HepG2 (cell line): ENCODE measurements around the gene UBR4. TPM values are rescaled to one million over a fixed set of nuclear protein-coding genes. Genes with fewer than 3 reads are reported as not detected.

Source experiments
- ATAC-seq: fragments of 200-7000 bp; cut with Tn5 transposase; 3 replicates; pipeline ENCODE4 v1.9.1; 2020; ENCODE audit warnings: mild to moderate bottlenecking, moderate library complexity
- BruUV-seq: library from RNA; stranded (reverse); fragments of 400-500 nt; replicated peaks from 2 replicates; lab custom pipeline; 2021; lab: Mats Ljungman, UMichigan
- CTCF ChIA-PET: fragments of 300-600 bp; formaldehyde crosslinking; extraction: SDS; loops from one replicate; lab custom pipeline; 2021; ENCODE audit warnings: low total read pairs, inconsistent platforms, low intra/inter-chr PET ratio; lab: Yijun Ruan, JAX
- POLR2A ChIA-PET: fragments of 350-600 bp; sonication (Branson Sonifier 250); formaldehyde crosslinking; loops from one replicate; lab custom pipeline; 2020; ENCODE audit warnings: antibody characterized with exemption, inconsistent platforms; lab: Yijun Ruan, JAX
- DNase-seq: peaks from one replicate; pipeline ENCODE4 v3.0.0-alpha.2; 2015; ENCODE audit warnings: low spot score
- FAIRE-seq: peaks from 3 replicates; lab custom pipeline; 2011; peaks lifted over from hg19 to GRCh38; lab: Jason Lieb, UNC
- H2AFZ ChIP-seq: one replicate; pipeline ENCODE4 v1.6.1; 2011; ENCODE audit warnings: low read length, inconsistent platforms
- H3K27ac ChIP-seq: fragments of 300-600 bp; 3 replicates; pipeline ENCODE4 v1.8.0; 2011; ENCODE audit warnings: mixed run types, mild to moderate bottlenecking, mixed read lengths, low read length, inconsistent platforms; ENCODE audit not compliant: insufficient read depth; ENCODE audit errors: extremely low read length
- H3K27me3 ChIP-seq, 2 experiments: fragments of 200-600 bp in 1 of 2; 2 replicates in 1 of 2; 3 replicates in 1 of 2; pipeline versions ENCODE4 v1.6.0 to v1.8.0; 2011; ENCODE audit warnings: low read length in 2 of 2, mild to moderate bottlenecking in 2 of 2, moderate library complexity in 2 of 2, inconsistent platforms in 1 of 2; ENCODE audit not compliant: insufficient read depth in 2 of 2, control insufficient read depth in 1 of 2
- H3K36me3 ChIP-seq, 2 experiments: fragments of 200-600 bp in 1 of 2; replicated peaks in 1 of 2; 2 replicates in 1 of 2; 3 replicates in 1 of 2; pipeline versions ENCODE4 v1.5.1 to v1.8.0; 2011; ENCODE audit warnings: low read length in 2 of 2, inconsistent platforms in 1 of 2; ENCODE audit not compliant: insufficient read depth in 2 of 2, control insufficient read depth in 1 of 2
- H3K4me1 ChIP-seq: 2 replicates; pipeline ENCODE4 v1.5.1; 2012; ENCODE audit warnings: low read length, inconsistent platforms; ENCODE audit not compliant: insufficient read depth
- H3K4me2 ChIP-seq: 2 replicates; pipeline ENCODE4 v1.6.0; 2011; ENCODE audit warnings: low read depth, low read length, inconsistent platforms
- H3K4me3 ChIP-seq, 3 experiments: fragments of 200-600 bp in 1 of 3; sonication (generic), shearing (Covaris generic) in 1 of 3; replicated peaks in 1 of 3; 2 replicates each; pipeline ENCODE4 v1.5.1; 2011 to 2016; ENCODE audit warnings: low read length in 3 of 3, inconsistent platforms in 2 of 3, low read depth in 2 of 3, mild to moderate bottlenecking in 2 of 3, control low read depth in 1 of 3, mixed read lengths in 1 of 3; ENCODE audit not compliant: insufficient read depth in 1 of 3
- H3K79me2 ChIP-seq: one replicate; pipeline ENCODE4 v1.6.1; 2011; ENCODE audit warnings: low read length, inconsistent platforms; ENCODE audit not compliant: insufficient read depth
- H3K9ac ChIP-seq: 2 replicates; pipeline ENCODE4 v1.6.0; 2011; ENCODE audit warnings: mild to moderate bottlenecking, low read depth, low read length, inconsistent platforms; ENCODE audit not compliant: insufficient read depth
- H3K9me3 ChIP-seq: 2 replicates; pipeline ENCODE4 v1.5.1; 2012; ENCODE audit warnings: mild to moderate bottlenecking, low read length
- H4K20me1 ChIP-seq: 2 replicates; pipeline ENCODE4 v1.6.0; 2011; ENCODE audit warnings: inconsistent platforms, mild to moderate bottlenecking, low read length, moderate library complexity; ENCODE audit not compliant: insufficient read depth
- DR1 ChIP-seq: sonication (generic); formaldehyde crosslinking; IDR thresholded peaks from 2 replicates; pipeline ENCODE4 v1.8.0; 2021; ENCODE audit warnings: mild to moderate bottlenecking, missing genetic modification reagents, inconsistent platforms
- FOXK2 ChIP-seq: fragments of 450-650 bp; IDR thresholded peaks from 2 replicates; pipeline ENCODE4 v1.6.1; 2016
- MAFK ChIP-seq, 2 experiments: IDR thresholded peaks in 1 of 2; conservative IDR thresholded peaks in 1 of 2; 2 replicates each; pipeline ENCODE4 v1.6.1; 2011; ENCODE audit warnings: improper control_type of control experiment in 2 of 2, low read length in 2 of 2
- NR1H2 ChIP-seq: sonication (generic); formaldehyde crosslinking; IDR thresholded peaks from 2 replicates; pipeline ENCODE4 v1.8.1; 2022; ENCODE audit warnings: low read depth, missing genetic modification reagents, borderline replicate concordance
- RBFOX2 ChIP-seq: fragments of 200-400 bp; formaldehyde crosslinking; IDR thresholded peaks from 2 replicates; pipeline ENCODE4 v1.6.1; 2017; ENCODE audit warnings: low read depth, mild to moderate bottlenecking, low read length
- STAG1 ChIP-seq: sonication (generic); formaldehyde crosslinking; IDR thresholded peaks from 2 replicates; pipeline ENCODE4 v1.4.0; 2020; ENCODE audit warnings: missing genetic modification reagents
- TFE3 ChIP-seq: IDR thresholded peaks from 2 replicates; pipeline ENCODE4 v1.6.1; 2016
- TOE1 ChIP-seq: sonication (generic); formaldehyde crosslinking; IDR thresholded peaks from 2 replicates; pipeline ENCODE4 v1.4.0; 2020; ENCODE audit warnings: mild to moderate bottlenecking, missing genetic modification reagents
- ZBTB21 ChIP-seq: sonication (generic); formaldehyde crosslinking; IDR thresholded peaks from 2 replicates; pipeline ENCODE4 v1.4.0; 2020; ENCODE audit warnings: missing genetic modification reagents
- ZFX ChIP-seq: sonication (generic); formaldehyde crosslinking; IDR thresholded peaks from 2 replicates; pipeline ENCODE4 v1.4.0; 2020; ENCODE audit warnings: mild to moderate bottlenecking, low read depth, missing genetic modification reagents, moderate library complexity
- ZIK1 ChIP-seq: sonication (generic); formaldehyde crosslinking; IDR thresholded peaks from 2 replicates; pipeline ENCODE4 v1.5.0; 2020; ENCODE audit warnings: mild to moderate bottlenecking, low read depth, missing genetic modification reagents, borderline replicate concordance
- ZNF136 ChIP-seq: sonication (generic); formaldehyde crosslinking; IDR thresholded peaks from 2 replicates; pipeline ENCODE4 v1.8.1; 2022; ENCODE audit warnings: low read depth, mild to moderate bottlenecking, moderate library complexity, missing genetic modification reagents
- ZNF484 ChIP-seq: sonication (generic); formaldehyde crosslinking; IDR thresholded peaks from 2 replicates; pipeline ENCODE4 v1.5.1; 2020; ENCODE audit warnings: mild to moderate bottlenecking, low read depth, missing genetic modification reagents, borderline replicate concordance
- ZNF543 ChIP-seq: sonication (generic); formaldehyde crosslinking; IDR thresholded peaks from 2 replicates; pipeline ENCODE4 v1.4.0; 2020; ENCODE audit warnings: mild to moderate bottlenecking, missing genetic modification reagents
- ZNF556 ChIP-seq: sonication (generic); formaldehyde crosslinking; IDR thresholded peaks from 2 replicates; pipeline ENCODE4 v1.4.0; 2020; ENCODE audit warnings: mild to moderate bottlenecking, missing genetic modification reagents, borderline replicate concordance
- ZNF761 ChIP-seq: sonication (generic); formaldehyde crosslinking; conservative IDR thresholded peaks from 2 replicates; pipeline ENCODE4 v1.4.0; 2020; ENCODE audit warnings: mild to moderate bottlenecking, missing genetic modification reagents
- ZSCAN31 ChIP-seq: sonication (generic); formaldehyde crosslinking; IDR thresholded peaks from 2 replicates; pipeline ENCODE4 v1.5.0; 2020; ENCODE audit warnings: low read depth, mild to moderate bottlenecking, missing genetic modification reagents
- WGBS: methylation state at CpG from one replicate; pipeline ENCODE4 v1.1.6; 2017; ENCODE audit warnings: low lambda C conversion rate; 5-methylcytosine and 5-hydroxymethylcytosine counted together
- in situ Hi-C: cut with HindIII; loops from 2 replicates; pipeline ENCODE4 v1.10.0; 2017; ENCODE audit warnings: low pct_unique_long_range_greater_than_20kb; ENCODE audit not compliant: extremely low pct_ligation_motif_present
- intact Hi-C: fragments of 100-400 bp; cut with micrococcal nuclease; formaldehyde crosslinking; loops from one replicate; pipeline ENCODE4 v1.10.0; 2022; ENCODE audit not compliant: unreplicated experiment
- polyA plus RNA-seq, 8 experiments: library from polyadenylated mRNA; depleted of rRNA in 3 of 8; stranded (reverse) in 7 of 8; unstranded in 1 of 8; fragments of >200 nt; fragmentation: Illumina TruSeq in 4 of 8; extraction: Trizol in 4 of 8; gene quantifications; 2 replicates each; pipeline versions ENCODE4 v1.2.1 to v1.2.3, GENCODE V29; 2011 to 2016; ENCODE audit warnings: low read depth in 4 of 8, missing spikeins in 1 of 8, mixed read lengths in 1 of 8; ENCODE audit not compliant: insufficient read depth in 1 of 8
- total RNA-seq, 5 experiments: library from RNA; depleted of rRNA; stranded (reverse); fragments of >200 nt; fragmentation: Illumina TruSeq; extraction: Trizol; gene quantifications; 2 replicates each; pipeline ENCODE4 v1.2.3, GENCODE V29; 2016; ENCODE audit warnings: low read depth in 1 of 5
- TF ChIP-seq, protein P1 (sequence below): sonication (generic); formaldehyde crosslinking; IDR thresholded peaks from 2 replicates; pipeline ENCODE4 v1.9.0; 2022; ENCODE audit warnings: missing genetic modification reagents, mild to moderate bottlenecking, borderline replicate concordance

Gene UBR4
- total and polyA plus RNA-seq, 2 of the 13 experiments (the other 11 are each of a cell fraction or from before 2014, with no cell fraction given), result 59.1 to 106 TPM

DNA sequence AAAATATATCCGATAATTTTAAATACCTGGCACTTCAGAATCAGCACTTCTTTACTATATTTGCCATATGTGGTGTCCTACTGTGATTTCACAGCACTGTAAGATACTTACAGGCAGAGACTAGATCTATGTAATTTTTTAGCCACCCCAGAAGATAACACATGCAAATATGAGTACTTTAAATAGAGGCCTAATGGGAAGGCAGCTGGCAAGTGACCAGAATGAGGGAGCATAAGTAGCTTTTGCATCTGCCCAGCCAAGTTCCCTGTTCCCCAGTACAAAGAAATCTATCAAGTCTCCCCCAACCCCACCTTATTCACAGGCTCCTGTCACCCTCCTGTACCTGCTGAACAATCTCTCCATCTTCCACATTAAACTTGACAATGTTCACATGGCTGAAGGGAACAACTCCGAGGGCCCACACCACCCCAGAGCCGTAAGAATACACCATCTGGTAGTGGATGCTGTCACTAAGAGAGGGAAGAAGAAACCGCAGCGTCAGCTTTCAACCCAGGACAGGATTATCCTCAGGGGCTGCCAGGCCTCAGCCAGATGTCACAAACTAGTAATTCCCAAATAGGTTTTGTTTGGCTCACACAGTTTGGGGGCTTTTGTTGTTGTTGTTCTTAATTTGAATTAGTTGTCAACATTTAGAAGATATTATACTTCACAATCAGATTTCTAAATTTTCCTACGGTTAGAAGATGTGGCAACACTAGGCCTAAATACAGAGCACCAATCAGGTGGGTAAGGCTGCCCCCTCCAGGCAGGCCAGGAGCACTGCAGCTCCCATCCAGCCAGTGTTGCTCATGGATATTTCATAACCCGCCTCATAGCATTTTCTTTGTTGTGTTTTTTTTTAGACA is 30.8 kb upstream of the UBR4 start (continued):
- 0 out of 4 replicates have a peak, but pooled peaks of 1 of the 2 experiments have one; percentile 15 for TF ChIP-seq MAFK (conservative IDR thresholded peaks at IDR 0.05 in 1 of 2, IDR thresholded peaks at IDR 0.05 in 1 of 2; ENCODE audit: low read length in 2 of 2)
- peak; percentile 79 for TF ChIP-seq STAG1 (CRISPR knock-in tag)
- TF ChIP-seq ZFX (CRISPR knock-in tag), result peak; percentile 55; the same call in 1 of the 2 replicates
- TF ChIP-seq, all 625 proteins: peak for 15

DNA sequence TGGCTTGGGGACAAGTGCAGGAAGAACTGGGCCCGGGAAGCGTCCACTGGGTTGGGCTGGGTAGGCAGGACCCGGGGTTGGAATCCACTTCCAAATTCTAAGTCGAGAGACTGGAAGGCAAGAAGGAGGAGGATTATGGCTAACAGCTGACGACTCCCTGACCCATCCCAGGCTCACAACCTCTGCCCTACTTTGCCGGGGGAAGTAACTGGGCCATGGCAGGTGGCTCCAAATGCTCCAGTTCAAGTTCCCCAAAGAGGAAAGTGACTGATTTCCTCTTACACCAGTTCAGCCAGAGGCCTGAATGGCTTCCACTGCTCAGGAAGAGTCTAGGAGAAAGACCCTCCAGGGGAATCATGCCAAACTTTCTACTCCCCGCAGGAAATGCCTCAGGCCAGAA is 29.8 kb upstream of the UBR4 start:
- BruUV-seq, result no TSS peak
- no peaks in the 10 kb centered on the region for H3K4me1 ChIP-seq
- peaks cover 40 to 86% of the 10 kb centered on the region in 2 experiments for H3K36me3 ChIP-seq
- ChIA-PET POLR2A (no interaction called here), CTCF (interaction anchor here (2.3 kb wide), 1 partner anchor 60 kb away, joined by 10 read pairs; no protein-coding TSS in a partner anchor)
- no peak overlapping the region for H3K4me2 ChIP-seq
- no peak overlapping the region for H2AFZ ChIP-seq
- DNase-seq, result no peak
- intact Hi-C loops, result loop anchor here (2.0 kb wide), 1 partner anchor 61 kb away; no protein-coding TSS in a partner anchor
- H3K79me2 ChIP-seq, result no peaks in the 10 kb centered on the region
- H3K9me3 ChIP-seq, result no peaks in the 10 kb centered on the region
- H3K4me3 ChIP-seq, result no peak overlapping the region
- H3K27ac ChIP-seq, result no peak overlapping the region
- no peak for FAIRE-seq
- no peak for ATAC-seq
- 98% methylated on average over 6 of the region's 7 CpGs for WGBS
- H4K20me1 ChIP-seq, result no peaks in the 10 kb centered on the region
- in situ Hi-C loops, result loop anchor here (10.0 kb wide), 1 partner anchor 65 kb away; no protein-coding TSS in a partner anchor
- H3K27me3 ChIP-seq, result no peaks in the 10 kb centered on the region
- H3K9ac ChIP-seq, result no peak overlapping the region
- TF ChIP-seq TFE3 (CRISPR knock-in tag), result no peak
- no peak for TF ChIP-seq ZNF761 (CRISPR knock-in tag)
- TF ChIP-seq ZNF556 (CRISPR knock-in tag), result no peak
- no peak for TF ChIP-seq FOXK2
- TF ChIP-seq RBFOX2, result no peak
- no peak for TF ChIP-seq NR1H2
- TF ChIP-seq ZNF484 (CRISPR knock-in tag), result no peak
- no peak for TF ChIP-seq ZIK1 (CRISPR knock-in tag)
- TF ChIP-seq, protein P1, sequence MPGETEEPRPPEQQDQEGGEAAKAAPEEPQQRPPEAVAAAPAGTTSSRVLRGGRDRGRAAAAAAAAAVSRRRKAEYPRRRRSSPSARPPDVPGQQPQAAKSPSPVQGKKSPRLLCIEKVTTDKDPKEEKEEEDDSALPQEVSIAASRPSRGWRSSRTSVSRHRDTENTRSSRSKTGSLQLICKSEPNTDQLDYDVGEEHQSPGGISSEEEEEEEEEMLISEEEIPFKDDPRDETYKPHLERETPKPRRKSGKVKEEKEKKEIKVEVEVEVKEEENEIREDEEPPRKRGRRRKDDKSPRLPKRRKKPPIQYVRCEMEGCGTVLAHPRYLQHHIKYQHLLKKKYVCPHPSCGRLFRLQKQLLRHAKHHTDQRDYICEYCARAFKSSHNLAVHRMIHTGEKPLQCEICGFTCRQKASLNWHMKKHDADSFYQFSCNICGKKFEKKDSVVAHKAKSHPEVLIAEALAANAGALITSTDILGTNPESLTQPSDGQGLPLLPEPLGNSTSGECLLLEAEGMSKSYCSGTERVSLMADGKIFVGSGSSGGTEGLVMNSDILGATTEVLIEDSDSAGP (CRISPR knock-in tag), result no peak
- no peak for TF ChIP-seq ZSCAN31 (CRISPR knock-in tag)
- no peak for TF ChIP-seq DR1 (CRISPR knock-in tag)
- TF ChIP-seq ZNF543 (CRISPR knock-in tag), result no peak
- no peak for TF ChIP-seq TOE1 (CRISPR knock-in tag)
- TF ChIP-seq ZNF136 (CRISPR knock-in tag), result no peak
- no peak for TF ChIP-seq ZBTB21 (CRISPR knock-in tag)
